Activated CD4-positive, alpha-beta T cell treated with anti-CD3 and anti-CD28 coated beads, Interleukin-2, amount 50 U/mL, for 1 hour (primary cell): ENCODE results near the gene C10orf71.

Experiments used
- DNase-seq: peaks from one replicate; pipeline ENCODE4 v3.0.0-alpha.2; 2020

C10orf71 gene

DNA sequence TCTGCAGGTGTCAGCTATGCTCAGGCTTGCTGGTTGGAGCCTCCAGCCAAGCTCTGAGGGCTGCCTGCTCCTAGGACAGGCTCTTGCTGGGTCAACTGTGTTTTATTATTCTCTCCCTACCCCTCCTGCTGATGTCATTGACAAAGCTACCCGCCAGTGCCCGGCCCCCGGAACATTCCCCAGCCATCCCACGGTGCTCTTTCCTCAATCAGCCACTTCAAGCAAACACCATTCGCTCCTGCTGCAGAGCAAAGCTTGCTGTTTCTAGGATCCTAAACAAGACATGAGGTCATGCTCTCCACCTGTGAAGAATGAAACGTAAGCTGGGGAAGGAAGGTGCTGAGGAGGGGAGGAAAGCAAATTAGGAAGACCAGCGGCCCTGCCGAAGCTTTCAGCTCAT, 2.1 kb upstream of the C10orf71 start:
- DNase-seq: no peak

DNA sequence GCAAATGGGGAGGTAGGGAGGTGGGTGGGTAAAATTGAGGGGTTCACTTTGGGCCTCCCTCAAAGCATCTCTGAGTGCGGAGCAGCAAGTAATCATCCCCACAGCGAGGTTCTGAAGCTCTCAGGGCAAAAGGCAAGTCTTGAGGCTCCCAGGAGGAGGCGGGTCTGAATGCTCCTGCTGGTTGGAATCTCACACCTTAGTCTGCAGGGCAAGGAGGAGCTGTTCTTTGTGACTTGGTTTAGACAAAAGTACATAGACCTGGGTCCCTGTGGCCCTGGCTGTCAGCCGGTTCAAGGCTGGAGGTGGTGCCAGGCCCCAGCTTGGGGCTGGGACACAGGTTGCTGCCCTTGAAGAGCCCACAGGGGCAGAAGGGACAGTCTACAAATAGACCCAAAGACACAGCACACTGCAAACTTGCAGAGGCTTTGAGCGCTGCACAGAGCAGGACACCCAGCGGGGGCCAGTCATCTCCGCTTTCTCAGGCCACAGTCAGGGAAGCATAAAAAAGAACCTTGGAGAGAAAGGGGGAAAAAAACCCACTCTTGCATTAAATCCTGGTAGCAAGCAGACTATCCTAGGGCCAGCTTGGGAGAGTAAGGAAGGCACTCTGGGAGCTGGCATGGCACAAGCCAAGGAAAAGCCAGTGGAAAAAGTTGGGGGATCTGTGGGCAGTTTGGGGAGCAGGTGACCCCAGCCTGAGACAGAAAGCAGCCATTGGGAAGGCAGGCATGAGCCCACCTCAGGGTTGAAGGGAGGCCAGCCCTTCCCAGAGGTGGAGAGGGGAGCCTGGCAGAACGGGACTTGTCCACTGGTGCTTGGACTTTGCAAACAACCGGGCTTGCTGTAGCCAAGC, 926 bp upstream of the C10orf71 start:
- DNase-seq: no peak

DNA sequence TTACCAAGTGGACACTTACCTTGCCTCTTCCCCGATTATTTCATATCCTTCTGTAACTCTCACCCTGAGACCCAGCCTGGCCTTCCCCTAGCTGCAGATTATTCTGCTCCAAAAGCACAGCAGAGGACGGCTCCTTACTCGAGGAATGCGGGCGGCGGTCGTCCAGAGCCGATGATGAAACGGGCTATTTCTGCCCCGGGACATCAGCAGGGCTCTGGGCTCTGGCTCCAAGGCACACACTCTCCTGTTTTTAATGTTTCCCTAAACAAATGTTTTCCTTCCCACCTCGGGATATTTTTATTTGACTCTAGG, 343 bp upstream of the C10orf71 start:
- no peak for DNase-seq

DNA sequence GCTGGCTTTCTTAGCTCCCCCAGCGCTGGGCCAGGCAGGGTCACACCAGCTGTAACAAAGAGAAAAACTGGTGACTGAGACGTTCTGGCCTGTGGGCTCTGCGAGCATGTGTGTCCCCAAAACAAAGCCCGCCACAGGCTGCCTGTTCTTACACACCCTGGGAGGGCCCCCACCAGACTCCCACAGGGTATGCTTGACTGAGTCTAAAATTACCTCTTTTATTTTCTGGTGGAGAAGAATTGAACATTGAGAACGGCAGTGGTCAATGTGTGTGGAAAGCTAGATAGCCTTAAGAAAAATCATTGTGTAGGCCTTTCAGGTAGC, 808 bp downstream of the C10orf71 start:
- no peak for DNase-seq

DNA sequence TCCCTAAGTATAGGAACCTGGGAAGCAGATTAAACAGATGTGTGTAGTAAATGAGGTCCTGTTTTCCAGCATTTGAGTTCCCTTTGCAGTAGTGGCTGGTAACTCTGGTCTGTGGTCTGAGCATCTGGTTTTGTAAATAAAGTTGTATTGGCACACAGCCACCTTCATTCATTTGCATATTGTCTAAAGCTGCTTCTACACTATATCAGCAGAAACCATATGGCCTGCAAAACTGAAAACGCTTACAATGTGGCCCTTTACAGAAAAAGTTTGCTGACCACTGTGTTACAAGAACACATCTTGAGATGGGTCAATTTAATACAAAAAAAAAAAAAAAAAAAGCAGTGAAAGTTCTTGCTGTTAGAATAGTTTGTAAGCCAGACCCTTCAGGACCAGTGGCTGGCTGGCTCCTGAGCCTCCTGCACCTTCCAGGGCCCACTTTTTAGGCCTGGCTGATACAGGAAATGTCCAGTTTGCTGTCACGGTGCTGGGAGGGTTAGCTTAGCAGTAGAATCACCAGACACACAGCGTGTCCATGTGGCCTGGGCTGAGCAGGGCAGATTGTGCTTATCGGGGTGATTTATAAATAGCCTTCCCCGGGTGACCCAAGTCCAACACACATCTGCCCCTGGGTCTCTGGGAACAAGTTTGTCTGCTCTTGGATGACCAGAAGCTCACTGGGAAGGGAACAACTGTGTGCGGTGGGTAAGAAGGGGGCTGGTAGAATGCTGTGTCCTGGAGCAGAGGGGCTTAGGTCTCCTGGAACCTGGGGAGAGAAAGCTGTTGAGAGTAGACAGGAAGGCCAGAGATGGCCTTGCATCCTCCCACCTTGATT, 1.4 kb downstream of the C10orf71 start:
- DNase-seq: no peak

DNA sequence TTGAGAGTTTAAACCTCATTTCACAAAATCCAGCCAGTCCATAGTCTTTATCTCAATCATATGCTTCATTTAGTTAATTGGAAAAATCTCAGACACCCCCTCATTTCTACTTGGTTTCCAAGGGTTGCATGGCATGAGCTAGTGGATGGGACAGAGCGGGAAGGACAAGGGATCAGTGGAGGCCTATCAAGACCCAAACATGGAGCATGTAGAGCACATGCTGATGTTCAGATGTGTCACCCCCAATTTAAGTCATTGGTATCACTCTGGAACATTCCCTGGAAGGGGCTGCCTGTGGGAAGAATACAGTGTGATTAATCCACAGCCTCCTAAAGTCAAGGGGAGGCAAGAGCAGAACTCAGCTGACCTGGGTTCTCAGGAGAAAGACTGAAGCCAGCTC, 2.3 kb downstream of the C10orf71 start:
- no peak for DNase-seq

DNA sequence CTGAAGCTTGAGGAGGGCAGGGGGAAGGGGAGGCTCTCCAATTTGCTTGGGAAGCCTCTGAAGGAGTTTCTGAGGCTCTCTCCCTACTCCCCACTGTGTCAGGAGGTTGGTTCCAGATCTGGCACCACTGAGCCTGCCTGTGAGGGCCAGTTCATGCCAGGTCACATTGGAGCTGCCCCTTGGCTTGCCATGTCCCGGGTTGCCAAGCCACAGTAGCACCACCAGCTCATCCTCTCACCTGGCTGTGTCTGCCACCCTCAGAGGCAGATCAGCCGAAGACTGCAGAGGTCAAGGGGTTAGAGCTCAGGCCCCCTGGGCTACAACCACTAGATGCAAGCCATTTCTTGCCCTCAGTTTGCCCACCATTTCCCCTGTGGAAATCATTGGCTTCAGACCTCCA, 3.1 kb downstream of the C10orf71 start:
- no peak for DNase-seq

DNA sequence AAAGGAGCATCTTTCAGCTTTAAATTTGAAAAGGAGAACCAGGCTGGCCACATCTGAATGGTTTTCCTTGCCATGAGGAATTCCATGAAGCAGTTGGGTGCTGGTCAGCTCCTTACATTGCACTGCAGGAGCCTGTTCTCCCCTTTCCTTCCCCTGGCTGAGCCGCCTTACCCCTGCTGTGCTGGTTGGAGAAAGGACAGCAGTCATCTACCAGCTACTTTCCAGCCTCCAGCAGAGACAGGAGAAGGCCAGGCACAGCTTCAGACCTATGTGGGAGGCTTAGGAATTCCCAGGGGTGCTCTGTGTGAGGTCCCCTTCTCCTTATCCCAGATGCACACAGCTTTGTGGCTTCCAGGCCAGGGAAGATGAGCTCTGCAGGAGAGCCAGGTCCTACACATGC, 4.7 kb downstream of the C10orf71 start:
- DNase-seq: no peak

DNA sequence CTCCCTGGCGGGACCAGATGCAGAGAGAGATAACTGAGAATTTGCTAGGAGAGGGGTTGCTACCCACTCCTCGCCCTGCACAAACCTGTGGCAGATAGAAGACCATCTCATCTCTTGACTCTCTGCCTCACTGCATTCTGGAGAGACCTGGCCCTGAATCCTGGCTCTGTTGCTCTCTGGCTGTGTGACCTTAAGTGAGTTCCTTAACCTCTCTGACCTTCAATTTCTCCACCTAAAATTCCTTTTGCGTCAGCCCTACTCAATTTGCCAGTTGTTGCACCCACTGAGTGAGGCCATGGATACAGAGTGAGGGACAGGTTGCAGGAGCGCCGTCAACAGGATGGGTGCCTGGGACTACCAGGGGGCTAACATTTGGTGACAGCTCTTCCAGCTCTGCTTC, 5.2 kb downstream of the C10orf71 start:
- DNase-seq: no peak

DNA sequence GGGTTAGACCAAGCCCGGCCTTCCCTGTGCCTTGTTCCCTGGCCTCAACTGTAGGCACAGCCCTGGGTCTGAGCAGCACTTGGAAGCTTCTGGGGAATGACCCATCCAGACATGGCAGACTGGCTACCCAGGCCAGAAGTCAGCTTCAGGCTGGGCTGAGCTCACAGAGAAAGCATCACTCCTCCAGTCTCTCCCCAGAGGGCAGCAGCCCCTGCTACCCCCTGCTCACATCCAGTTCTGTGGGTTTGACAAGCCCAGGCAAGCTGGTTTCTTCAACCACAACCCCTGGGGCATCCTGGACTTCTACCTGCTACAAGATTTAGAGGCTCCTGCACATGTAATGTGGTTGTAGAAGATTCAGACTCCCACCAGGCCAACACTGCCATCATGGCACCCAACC, 9.0 kb downstream of the C10orf71 start:
- no peak for DNase-seq

DNA sequence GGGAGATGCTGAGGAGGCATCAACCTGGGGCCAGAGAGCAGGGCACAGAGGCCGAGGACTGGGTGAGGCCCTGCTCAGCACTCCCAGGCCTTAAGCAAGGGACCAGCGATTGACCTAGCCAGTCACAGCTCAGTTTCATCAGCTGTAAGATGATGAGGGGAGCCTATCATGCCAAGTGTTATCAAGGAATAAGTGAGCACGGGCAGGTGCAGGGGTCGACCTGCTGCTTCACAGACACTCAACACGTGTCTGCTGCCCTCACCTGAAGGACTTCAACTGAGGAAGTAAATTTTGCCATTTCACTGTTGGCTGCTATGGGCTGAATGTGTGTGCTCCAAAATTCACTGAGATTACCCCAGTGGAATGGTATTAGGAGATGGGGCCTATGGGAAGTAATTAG, 9.9 kb downstream of the C10orf71 start:
- no peak for DNase-seq

DNA sequence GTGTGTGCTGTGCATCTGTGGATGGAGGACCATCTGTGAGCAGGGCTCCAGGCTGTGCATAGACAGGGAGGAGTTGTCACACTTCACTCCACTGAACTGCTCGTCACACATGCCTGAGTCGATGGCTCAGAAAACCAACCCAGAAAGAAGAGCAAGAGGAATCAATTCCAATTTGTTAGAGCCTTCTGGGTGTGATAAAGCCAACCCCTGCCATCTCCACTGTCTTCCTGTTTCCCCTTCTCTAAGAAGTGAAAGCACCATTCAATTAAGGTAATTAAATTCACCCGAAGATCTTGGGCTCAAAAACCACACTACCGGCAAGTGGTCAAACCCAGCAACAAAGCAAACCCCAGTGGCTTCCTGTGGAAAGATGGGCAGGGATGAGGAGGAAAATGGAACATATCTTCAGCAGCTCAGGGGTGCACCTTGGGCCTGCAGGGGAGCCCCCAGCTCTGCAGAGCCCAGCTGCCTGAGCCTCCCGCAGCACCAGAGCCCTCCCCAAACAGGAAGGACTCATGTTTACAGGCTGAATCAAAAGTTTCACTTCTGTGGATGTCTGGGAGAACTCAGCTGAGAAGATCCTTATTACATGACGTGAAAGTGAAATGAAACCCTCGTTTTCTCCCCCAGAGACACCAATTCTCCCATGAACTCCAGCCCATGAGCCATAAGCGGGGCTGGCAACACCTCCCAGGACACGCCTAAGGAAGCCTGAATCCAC, 10.9 kb downstream of the C10orf71 start:
- no peak for DNase-seq

DNA sequence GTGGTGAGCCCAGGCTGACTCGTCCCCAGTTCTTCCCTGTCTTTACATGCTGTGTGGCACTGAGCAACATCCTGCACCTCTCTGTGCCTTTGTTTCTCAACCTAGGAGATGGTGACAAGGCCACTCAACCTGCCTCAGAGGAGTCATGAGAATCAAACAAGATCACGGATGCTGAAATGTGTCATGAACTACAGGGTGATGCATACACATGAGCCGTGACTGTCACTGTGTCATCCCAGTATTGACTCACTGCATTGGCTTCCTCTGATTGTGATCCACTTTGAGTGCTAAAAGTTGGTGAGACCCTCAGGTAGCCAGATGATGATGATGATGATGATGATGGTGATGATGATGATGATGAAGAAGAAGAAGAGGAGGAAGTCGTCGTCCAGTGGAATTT, 11.5 kb downstream of the C10orf71 start:
- DNase-seq: no peak

DNA sequence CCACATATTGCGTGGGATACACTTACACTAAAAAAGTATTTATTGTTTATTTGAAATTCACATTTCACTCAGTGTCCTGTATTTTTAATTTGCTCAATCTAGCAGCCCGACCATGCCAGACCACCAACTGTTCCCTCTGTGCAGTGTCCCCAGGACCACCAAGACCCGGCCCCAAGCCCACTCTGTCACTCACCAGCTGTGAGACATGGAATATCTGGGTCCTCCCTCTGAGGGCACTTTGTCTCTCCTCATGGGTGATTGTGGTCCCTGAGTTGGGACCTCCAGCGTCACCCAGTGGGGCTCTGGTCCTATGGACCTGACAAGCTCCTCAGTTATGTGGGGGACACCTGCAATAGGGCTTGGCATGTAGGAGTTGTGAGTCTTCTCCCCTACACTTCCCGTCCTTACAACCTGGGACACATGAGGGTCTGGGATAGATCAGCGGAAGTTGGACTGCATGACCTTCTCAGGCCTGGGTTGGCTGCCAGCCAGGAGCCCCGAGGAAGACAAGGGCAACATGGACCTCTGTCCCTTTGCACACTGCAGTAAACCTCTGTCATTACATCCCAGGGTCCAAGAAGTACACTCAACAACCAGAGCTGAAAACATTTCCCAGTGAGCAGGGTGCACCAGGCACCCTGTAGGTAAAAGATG, 12.1 kb downstream of the C10orf71 start:
- no peak for DNase-seq

DNA sequence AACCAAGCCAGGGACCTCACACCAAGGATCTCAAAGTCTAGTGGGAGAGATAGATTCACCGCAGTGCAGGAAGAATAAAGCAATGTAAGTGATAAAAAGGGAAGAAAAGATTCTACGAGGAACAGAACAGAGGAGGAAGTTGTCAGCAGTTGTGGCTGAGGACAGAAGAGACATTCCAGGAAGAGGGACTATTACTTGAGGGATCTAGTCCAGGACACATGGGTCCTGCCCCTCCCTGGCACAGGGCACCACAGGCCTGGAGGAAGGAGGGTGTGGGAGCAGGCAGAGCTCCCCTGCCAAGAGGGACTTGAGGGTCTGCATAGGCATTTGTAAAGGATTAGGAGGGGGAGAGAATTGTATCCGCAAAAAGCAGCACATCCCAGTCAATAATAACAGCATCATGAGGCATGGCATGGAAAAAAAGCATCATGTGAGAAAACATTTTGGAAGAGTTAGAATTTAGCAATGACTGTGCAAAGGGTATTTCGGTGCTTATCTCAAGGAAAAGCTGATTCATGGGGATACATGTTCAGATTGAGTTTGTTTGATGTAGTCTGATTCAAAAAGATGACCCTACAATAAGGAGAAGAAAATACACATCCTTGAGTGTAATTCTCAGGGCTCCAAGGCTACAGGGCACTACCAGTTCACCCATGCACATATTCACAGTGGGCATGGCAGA, 12.7 kb downstream of the C10orf71 start:
- no peak for DNase-seq

DNA sequence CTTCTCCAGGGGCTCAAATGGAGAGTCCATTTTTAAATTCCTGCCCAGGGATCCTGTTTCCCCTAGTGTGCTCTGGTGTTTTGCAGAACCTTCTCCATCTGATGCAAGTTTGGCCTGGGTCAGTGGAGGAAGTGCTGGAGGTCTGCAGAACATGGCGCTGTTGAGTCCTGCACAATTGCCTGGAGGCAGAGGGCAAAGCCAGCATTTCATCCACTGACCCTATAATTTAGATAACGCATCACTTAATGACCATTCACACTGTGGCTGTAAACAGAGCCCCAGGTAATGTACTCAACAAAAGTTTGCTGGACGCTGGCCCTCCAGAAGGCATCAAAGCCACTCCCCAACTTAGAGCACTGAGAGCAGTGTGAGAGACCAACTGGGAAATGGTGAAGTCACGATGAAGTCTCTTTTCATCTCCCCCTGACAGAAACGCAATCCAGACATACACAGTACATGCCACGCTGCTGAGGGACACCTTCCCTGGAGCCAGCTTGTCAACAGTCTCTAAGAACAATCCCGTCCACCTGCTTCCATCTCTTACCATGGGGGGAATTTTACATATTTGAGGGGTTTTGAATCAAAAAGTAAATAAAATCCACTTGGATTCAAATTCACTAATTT, 13.4 kb downstream of the C10orf71 start:
- DNase-seq: no peak

DNA sequence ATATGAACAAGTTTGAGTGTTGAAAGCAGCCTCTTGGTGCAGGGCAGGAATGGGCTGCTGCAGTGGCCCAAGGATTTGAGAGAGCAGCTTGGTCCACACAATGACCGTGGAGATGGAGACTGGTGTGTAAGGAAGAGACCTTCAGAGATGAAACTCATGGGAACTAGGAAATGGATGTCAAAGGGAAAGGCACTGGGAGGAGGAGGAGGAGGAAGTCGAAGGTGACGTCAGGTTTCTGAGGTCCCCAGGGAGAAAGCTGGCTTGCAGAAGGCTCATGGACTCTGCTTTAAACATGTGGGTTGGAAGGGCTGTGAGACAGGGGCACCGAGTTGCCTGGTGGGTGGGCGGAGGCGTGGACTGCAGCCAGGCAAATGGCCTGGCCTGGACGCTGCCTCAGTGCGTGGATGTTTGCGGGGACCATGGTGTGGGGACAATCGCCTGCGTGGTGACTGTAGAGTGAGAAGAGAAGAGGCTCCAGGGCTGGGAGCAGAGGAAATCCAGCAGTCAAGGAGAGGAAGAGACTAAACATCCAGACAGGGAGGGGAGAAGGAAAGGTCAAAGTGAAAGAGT, 14.6 kb downstream of the C10orf71 start:
- no peak for DNase-seq

DNA sequence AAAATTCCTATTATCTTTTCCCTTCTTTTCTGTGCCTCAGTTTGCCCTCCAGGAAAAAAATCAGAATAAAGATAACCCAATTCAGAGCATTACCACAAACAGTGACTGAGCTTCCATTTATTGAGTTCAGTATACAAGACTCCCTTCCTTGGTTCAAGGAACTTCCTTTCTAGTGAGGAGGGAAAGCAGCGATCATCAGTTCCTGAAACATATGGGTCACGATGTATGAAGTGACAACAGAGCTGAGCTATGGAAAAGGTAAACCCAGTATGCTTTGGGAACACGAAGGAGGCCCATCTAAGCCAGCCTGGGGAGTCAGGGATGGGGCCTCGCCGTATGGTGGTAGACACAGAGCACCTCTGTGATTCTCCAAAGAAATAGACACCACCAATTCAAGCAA, 15.8 kb downstream of the C10orf71 start:
- DNase-seq: no peak

DNA sequence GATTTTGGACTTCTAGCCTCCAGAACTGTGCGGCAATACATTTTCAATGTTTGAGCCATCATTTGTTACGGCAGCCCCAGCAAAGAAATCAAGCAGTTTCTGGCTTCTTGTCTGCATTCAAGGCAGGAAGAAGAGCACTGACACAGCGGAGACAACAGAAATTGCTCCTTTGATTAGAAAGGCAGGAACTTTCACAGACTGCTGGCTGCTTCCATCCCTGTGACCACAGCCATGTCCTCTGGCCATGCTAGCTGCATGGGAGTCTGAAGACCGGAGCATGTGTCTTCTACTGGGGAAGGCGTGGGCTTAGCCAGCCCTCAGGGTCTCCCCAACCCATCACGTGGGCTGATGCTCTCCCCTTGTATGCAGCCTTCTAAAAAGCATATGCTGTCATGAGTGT, 19.1 kb downstream of the C10orf71 start:
- no peak for DNase-seq

DNA sequence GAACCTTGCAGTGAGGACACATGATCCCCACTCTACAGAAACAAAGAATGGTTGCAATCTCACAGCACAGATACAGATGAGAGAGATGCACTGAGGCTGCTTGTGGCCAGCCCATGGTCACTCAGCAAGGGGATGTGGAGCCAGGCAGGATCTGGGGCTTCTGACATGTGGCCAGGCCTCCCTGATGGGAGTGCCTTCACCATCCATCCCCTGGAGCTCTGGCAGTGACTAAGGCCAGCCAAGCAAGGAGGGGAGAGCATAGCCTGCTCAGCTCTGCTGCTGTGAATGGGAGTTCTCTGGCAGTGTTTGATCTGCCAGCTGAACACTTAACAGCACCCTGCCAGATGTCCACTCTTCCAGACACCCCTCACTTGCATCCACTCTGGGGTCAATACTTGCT, 19.8 kb downstream of the C10orf71 start:
- DNase-seq: no peak

DNA sequence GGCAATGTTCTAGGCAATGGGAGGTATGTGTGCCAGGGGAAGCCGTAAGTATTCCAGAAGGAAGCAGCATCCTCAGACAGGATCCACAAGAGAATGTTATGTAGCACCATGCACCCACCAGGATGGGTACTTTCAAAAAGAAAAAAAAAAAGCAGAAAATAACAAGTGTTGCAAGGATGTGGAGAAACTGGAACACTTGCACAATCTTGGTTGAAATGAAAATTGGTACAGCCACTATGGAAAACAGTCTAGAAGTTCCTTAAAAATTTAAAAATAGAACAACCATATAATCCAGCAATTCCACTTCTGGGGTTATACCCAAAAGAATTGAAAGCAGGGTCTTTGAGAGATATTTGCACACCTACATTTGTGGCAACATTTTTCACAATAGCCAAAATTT, 20.2 kb downstream of the C10orf71 start:
- DNase-seq: no peak

DNA sequence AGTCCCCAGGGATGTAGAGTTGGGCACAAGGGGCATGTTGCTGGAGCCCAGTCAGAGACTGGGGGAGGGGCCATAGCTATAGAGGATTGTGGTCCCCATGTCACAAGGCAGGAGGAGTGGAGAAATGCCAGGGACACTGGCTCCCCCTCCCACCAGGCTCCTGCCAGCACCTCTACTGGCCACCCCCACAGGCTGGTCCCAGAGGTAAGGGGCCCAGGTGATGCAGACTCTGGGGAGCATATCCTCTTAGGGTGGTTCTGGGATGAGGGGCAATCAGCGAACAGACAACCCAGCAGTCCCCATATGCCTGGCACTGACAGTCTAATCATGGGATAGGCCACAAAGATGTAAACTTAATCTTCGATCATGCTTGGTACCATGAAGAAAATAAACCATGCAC, 21.2 kb downstream of the C10orf71 start:
- no peak for DNase-seq
